Activated CD4-positive, alpha-beta T cell treated with anti-CD3 and anti-CD28 coated beads, Interleukin-2, amount 50 U/mL, for 48 hours (primary cell): ENCODE data around the gene AMOTL1.
"Not testable (repeated sequence)": the region's sequence is repeated elsewhere in the genome, so short reads cannot be mapped to it uniquely, and the experiment has no call there.

Experiments
- DNase-seq, 2 experiments: peaks; one replicate each; pipeline ENCODE4 v3.0.0-alpha.2; 2020

The AMOTL1 gene

GRCh38 chr11:94828088-94828487 lies 59.9 kb downstream of the AMOTL1 start:
- no peak for DNase-seq

- DNase-seq = no peak
These were observed 62.8 kb downstream of the AMOTL1 start for GRCh38 chr11:94830722-94831510.

- no peak for DNase-seq
These were observed 63.4 kb downstream of the AMOTL1 start for GRCh38 chr11:94831529-94831928.

- DNase-seq = no peak
These were observed 64.6 kb downstream of the AMOTL1 start for GRCh38 chr11:94832604-94833235.

- no peak for DNase-seq
These were observed 66.9 kb downstream of the AMOTL1 start for GRCh38 chr11:94834911-94835593.

- no peak for DNase-seq
These were observed 67.4 kb downstream of the AMOTL1 start for GRCh38 chr11:94835594-94835927.

GRCh38 chr11:94837317-94837716 lies 69.2 kb downstream of the AMOTL1 start:
- no peak for DNase-seq

- no peak for DNase-seq
These were observed 70.0 kb downstream of the AMOTL1 start for GRCh38 chr11:94838027-94838731.

GRCh38 chr11:94840209-94840608 lies 72.1 kb downstream of the AMOTL1 start:
- DNase-seq = no peak

GRCh38 chr11:94844031-94844430 lies 75.9 kb downstream of the AMOTL1 start:
- DNase-seq = no peak

GRCh38 chr11:94845622-94846021 lies 77.5 kb downstream of the AMOTL1 start:
- DNase-seq = no peak

GRCh38 chr11:94849839-94850238 lies 81.7 kb downstream of the AMOTL1 start:
- DNase-seq = no peak

GRCh38 chr11:94851864-94852636 lies 83.9 kb downstream of the AMOTL1 start:
- no peak for DNase-seq

- DNase-seq = not testable (repeated sequence)
These were observed 85.1 kb downstream of the AMOTL1 start for GRCh38 chr11:94853288-94853687.

GRCh38 chr11:94853836-94854235 lies 85.7 kb downstream of the AMOTL1 start:
- no peak for DNase-seq

GRCh38 chr11:94854770-94855633 lies 86.8 kb downstream of the AMOTL1 start:
- no peak for DNase-seq

- no peak for DNase-seq
These were observed 87.5 kb downstream of the AMOTL1 start for GRCh38 chr11:94855666-94856065.

- DNase-seq = no peak
These were observed 88.3 kb downstream of the AMOTL1 start for GRCh38 chr11:94856443-94856842.

GRCh38 chr11:94857337-94857736 lies 89.2 kb downstream of the AMOTL1 start:
- DNase-seq = no peak

- DNase-seq = no peak
These were observed 90.0 kb downstream of the AMOTL1 start for GRCh38 chr11:94858012-94858705.

- no peak for DNase-seq
These were observed 92.2 kb downstream of the AMOTL1 start for GRCh38 chr11:94860333-94860732.
